PC-9 (cell line): Measurements from ENCODE around the gene CDCA5. TPM values are rescaled to one million over a fixed set of nuclear protein-coding genes. Genes with fewer than 3 reads are reported as not detected.

Source experiments
- BruUV-seq: library from RNA; stranded (reverse); fragments of 400-500 nt; replicated peaks from 2 replicates; lab custom pipeline; 2021; lab: Mats Ljungman, UMichigan
- CTCF ChIA-PET: fragments of 300-600 bp; sonication (Branson Sonifier 250); formaldehyde crosslinking; loops from one replicate; lab custom pipeline; 2022; ENCODE audit warnings: antibody characterized with exemption; lab: Charles Lee
- POLR2A ChIA-PET: fragments of 300-600 bp; sonication (Branson Sonifier 250); formaldehyde crosslinking; loops from one replicate; lab custom pipeline; 2022; ENCODE audit warnings: antibody characterized with exemption; ENCODE audit not compliant: unreplicated experiment; lab: Charles Lee
- DNase-seq, 2 experiments: peaks; one replicate each; pipeline versions ENCODE4 v3.0.0 to v3.0.0-alpha.2; 2015 to 2022; ENCODE audit warnings: mixed read lengths in 1 of 2
- H2AFZ ChIP-seq: fragments of 200-600 bp; sonication (generic); 2 replicates; pipeline ENCODE4 v1.8.1; 2017; ENCODE audit warnings: antibody characterized with exemption
- H3F3A ChIP-seq: fragments of 200-600 bp; sonication (generic); 2 replicates; pipeline ENCODE4 v1.8.1; 2017; ENCODE audit warnings: antibody characterized with exemption, mild to moderate bottlenecking, low read depth; ENCODE audit not compliant: insufficient read depth
- H3K27ac ChIP-seq: fragments of 200-600 bp; sonication (generic); 2 replicates; pipeline ENCODE4 v1.6.1; 2016; ENCODE audit warnings: mixed run types
- H3K27me3 ChIP-seq: fragments of 200-600 bp; sonication (generic); 2 replicates; pipeline ENCODE4 v1.6.1; 2016; ENCODE audit warnings: low read depth, mixed run types; ENCODE audit not compliant: insufficient read depth
- H3K36me3 ChIP-seq: fragments of 200-600 bp; sonication (generic); 2 replicates; pipeline ENCODE4 v1.6.1; 2016; ENCODE audit warnings: low read depth, mixed run types
- H3K4me1 ChIP-seq: fragments of 200-600 bp; sonication (generic); replicated peaks from 2 replicates; pipeline ENCODE4 v1.6.1; 2016; ENCODE audit warnings: mixed run types; ENCODE audit not compliant: insufficient read depth
- H3K4me2 ChIP-seq: fragments of 200-600 bp; sonication (generic); 2 replicates; pipeline ENCODE4 v1.6.1; 2017; ENCODE audit warnings: mixed run types
- H3K4me3 ChIP-seq: fragments of 200-600 bp; sonication (generic); 2 replicates; pipeline ENCODE4 v1.6.1; 2016; ENCODE audit warnings: mixed run types
- H3K79me2 ChIP-seq: fragments of 200-600 bp; sonication (generic); 2 replicates; pipeline ENCODE4 v1.6.1; 2017; ENCODE audit warnings: low read depth, mixed run types
- H3K9me2 ChIP-seq: fragments of 200-600 bp; sonication (generic); 2 replicates; pipeline ENCODE4 v1.8.1; 2017; ENCODE audit warnings: mild to moderate bottlenecking; ENCODE audit not compliant: insufficient read depth
- H3K9me3 ChIP-seq: fragments of 200-600 bp; sonication (generic); 2 replicates; pipeline ENCODE4 v1.8.1; 2016; ENCODE audit warnings: low read depth; ENCODE audit not compliant: insufficient read depth
- H4K20me1 ChIP-seq: fragments of 200-600 bp; sonication (generic); 2 replicates; pipeline ENCODE4 v1.8.1; 2017; ENCODE audit not compliant: insufficient read depth
- CTCF ChIP-seq: fragments of 200-600 bp; sonication (generic); conservative IDR thresholded peaks from 2 replicates; pipeline ENCODE4 v1.6.1; 2017; ENCODE audit warnings: mixed run types, antibody characterized with exemption, mild to moderate bottlenecking, moderate library complexity
- EZH2 ChIP-seq: fragments of 200-600 bp; sonication (generic); IDR thresholded peaks from 2 replicates; pipeline ENCODE4 v1.8.0; 2017; ENCODE audit warnings: antibody characterized with exemption, low read depth
- intact Hi-C: fragments of 100-400 bp; cut with micrococcal nuclease; formaldehyde crosslinking; loops from one replicate; pipeline ENCODE4 v1.10.0; 2022; ENCODE audit not compliant: unreplicated experiment
- total RNA-seq: library from RNA; stranded (reverse); gene quantifications from 2 replicates; pipeline ENCODE4 v1.2.3, GENCODE V29; 2021

CDCA5 gene
- total RNA-seq, 1 experiment from 2014 or later: 86.4 TPM

GRCh38 chr11:65130631-65131416, 47.0 kb upstream of the CDCA5 start:
- Histone ChIP-seq H3F3A (peaks cover 65% of the 10 kb centered on the region), H3K27ac (no peak overlapping the region), H3K27me3 (no peaks in the 10 kb centered on the region), H2AFZ (no peak overlapping the region), H3K4me3 (no peak overlapping the region), H3K9me3 (no peaks in the 10 kb centered on the region), H3K4me1 (peaks cover 13% of the 10 kb centered on the region), H3K9me2 (no peaks in the 10 kb centered on the region), H4K20me1 (peaks cover 39% of the 10 kb centered on the region), H3K36me3 (peaks cover 51% of the 10 kb centered on the region), H3K79me2 (peaks cover 30% of the 10 kb centered on the region), H3K4me2 (no peak overlapping the region)
- BruUV-seq: no TSS peak
- intact Hi-C loops: no loop called here
- ChIA-PET POLR2A (interaction anchor here (0.5 kb wide), 1 partner anchor 65 kb away, joined by 3 read pairs; no protein-coding TSS in a partner anchor), CTCF (no interaction called here)
- no peak for TF ChIP-seq EZH2
- no peak for TF ChIP-seq CTCF
- DNase-seq: no peak

GRCh38 chr11:65129649-65130441, 46.0 kb upstream of the CDCA5 start:
- Histone ChIP-seq H4K20me1 (peaks cover 39% of the 10 kb centered on the region), H3K27ac (no peak overlapping the region), H3K36me3 (peaks cover 55% of the 10 kb centered on the region), H3K9me2 (no peaks in the 10 kb centered on the region), H3K27me3 (no peaks in the 10 kb centered on the region), H3K9me3 (no peaks in the 10 kb centered on the region), H3K4me3 (no peak overlapping the region), H3K79me2 (peaks cover 31% of the 10 kb centered on the region), H3F3A (peaks cover 65% of the 10 kb centered on the region; the same call in 1 of the 2 replicates), H3K4me1 (peaks cover 8% of the 10 kb centered on the region), H2AFZ (no peak overlapping the region), H3K4me2 (no peak overlapping the region)
- TF ChIP-seq EZH2 (no peak), CTCF (no peak)
- ChIA-PET CTCF (no interaction called here), POLR2A (no interaction called here)
- intact Hi-C loops: no loop called here
- no peak for DNase-seq
- no TSS peak for BruUV-seq
